Stimulated activated CD4-positive, alpha-beta T cell treated with anti-CD3 and anti-CD28 coated beads, Interleukin-15, amount 100 ng/mL, for 1 hour (primary cell): ENCODE measurements around the gene CCDC102A.
"Not testable (repeated sequence)": the region's sequence is repeated elsewhere in the genome, so short reads cannot be mapped to it uniquely, and the experiment has no call there.

Experiments
- DNase-seq, 2 donors: peaks; one replicate each; pipeline ENCODE4 v3.0.0-alpha.2; 2020; ENCODE audit warnings: low read depth in 1 of 2, low spot score in 1 of 2

Gene CCDC102A

DNA sequence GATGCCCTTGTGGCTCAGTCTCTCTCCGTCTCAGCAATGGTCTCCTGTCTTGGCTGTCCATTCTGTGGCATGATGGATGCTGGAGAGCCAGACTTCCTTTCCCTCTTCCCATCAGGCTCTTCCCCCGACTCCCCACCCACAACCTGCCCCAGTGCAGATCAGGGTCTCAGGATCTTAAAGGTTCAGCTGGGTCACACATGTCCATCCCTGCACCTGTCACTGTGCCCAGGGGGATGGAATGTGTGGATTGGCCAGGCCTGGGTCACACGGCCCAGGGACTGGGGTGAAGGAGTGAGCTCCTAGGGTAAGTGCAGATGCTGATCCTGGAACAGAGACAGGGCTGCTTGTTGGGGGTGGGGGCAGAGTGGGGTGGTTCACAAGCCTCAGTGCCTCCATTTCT is 29.1 kb upstream of the CCDC102A start:
- DNase-seq: no peak

DNA sequence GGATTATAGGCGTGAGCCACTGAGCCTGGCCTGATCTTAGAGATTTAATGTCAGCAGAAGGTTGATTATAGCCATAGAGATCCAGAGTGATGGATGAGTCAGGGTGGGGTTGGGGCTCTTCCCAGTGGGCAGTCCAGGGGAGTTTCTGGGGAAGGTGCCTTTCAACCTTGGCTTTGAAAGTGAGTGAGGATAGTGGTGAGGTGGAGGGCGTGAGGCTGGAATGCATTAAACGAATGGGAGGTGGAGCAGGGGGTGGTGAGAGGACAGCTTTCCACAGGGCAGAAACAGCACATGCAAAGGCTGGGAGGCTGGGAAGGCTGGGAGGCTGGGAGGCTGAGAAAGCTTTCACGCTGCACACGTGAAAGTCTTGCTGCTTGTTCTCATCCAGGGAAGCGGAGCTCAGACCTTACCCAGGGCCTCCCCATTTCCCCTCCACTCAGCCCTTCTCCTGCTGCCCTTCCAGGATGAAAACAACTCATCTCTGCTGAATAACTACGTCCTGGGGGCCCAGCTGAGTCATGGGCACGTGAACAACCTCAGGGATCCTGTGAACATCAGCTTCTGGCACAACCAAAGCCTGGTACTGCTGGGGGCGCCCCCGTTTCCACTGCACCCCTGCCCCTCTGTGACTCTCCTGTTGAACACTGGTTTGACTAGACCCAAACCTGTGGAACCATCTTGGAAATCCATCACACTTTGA is 28.4 kb upstream of the CCDC102A start:
- DNase-seq: no peak

DNA sequence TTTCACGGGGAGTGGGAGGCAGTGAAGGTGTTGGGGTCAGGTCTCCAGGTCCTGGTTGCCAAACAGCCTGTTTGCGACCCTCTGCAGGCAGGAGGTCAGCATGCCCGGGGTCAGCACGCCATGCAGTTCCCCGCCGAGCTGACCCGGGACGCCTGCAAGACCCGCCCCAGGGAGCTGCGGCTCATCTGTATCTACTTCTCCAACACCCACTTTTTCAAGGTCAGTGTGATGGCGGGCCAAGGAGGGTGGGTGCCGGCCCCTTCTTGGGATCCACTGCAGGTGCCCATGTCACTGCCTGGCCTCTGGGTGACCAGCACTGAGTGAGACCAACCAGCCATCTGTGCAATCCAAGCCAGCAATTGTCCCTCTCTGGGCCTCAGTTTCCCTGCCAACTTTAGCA is 27.4 kb upstream of the CCDC102A start:
- DNase-seq: no peak

GRCh38 chr16:57563487-57563750 is 27.0 kb upstream of the CCDC102A start:
- no peak for DNase-seq

GRCh38 chr16:57562669-57563486 is 26.5 kb upstream of the CCDC102A start:
- no peak for DNase-seq

GRCh38 chr16:57562066-57562465 is 25.7 kb upstream of the CCDC102A start:
- no peak for DNase-seq

GRCh38 chr16:57559072-57559790 is 22.9 kb upstream of the CCDC102A start:
- no peak for DNase-seq

DNA sequence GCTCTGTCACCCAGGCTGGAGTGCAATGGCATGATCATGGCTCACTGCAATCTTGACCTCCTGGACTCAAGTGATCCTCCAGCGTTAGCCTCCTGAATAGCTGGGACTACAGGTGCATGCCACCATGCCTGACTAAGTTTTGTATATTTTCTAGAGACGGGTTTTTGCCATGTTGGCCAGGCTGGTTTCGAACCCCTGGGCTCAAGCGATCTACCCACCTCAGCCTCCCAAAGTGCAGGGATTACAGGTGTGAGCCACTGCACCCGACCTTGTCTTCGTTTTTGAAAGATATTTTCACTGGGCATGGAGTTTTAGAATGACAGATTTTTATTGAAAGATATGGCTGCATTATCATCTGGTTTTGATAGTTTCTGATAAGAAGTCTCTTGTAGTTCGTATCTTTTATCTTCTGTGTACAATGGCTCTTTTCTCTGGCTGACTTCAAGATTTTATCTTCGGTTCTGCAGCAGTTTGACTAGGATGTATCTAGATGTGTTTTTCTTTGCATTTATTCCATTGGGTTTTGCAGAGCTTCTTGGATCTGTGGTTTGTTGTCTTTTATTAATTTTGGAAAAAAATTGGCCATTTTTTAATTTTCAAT is 20.7 kb upstream of the CCDC102A start:
- no peak for DNase-seq

DNA sequence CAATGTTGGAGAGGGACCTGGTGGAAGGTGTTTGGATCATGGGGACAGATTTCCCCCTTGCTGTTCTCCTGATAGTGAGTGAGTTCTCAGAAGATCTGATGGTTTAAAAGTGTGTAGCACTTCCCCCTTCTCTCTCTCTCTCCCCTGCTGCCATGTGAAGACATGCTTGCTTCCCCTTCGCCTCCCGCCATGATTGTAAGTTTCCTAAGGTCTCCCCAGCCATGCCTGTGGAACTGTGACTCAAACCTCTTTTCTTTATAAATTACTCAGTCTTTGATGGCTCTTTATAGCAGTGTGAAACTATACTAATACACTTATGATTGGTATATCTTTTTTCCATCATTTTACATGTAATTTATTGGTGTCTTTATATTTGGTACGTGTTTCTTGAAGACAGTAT is 19.5 kb upstream of the CCDC102A start:
- no peak for DNase-seq

DNA sequence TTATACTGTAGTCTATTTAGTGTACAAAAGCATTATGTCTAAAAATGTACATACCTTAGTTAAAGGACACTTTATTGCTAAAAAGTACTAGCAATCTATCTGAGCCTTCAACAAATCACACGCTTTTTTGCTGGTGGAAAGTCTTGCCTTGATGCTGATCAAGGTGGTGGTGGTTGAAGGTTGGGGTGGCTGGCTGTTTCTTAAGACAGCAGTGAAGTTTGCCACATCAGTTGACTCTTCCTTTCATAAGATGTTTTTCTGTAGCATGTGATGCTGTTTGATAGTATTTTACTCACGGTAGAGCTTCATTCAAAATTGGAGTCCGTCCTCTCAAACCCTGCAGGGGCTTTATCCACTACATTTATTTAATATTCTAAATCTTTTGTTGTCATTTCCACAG is 14.7 kb upstream of the CCDC102A start:
- no peak for DNase-seq

GRCh38 chr16:57549730-57550129 is 13.4 kb upstream of the CCDC102A start:
- DNase-seq: no peak

- DNase-seq: no peak
Measured at GRCh38 chr16:57548408-57548807, 12.0 kb upstream of the CCDC102A start.

DNA sequence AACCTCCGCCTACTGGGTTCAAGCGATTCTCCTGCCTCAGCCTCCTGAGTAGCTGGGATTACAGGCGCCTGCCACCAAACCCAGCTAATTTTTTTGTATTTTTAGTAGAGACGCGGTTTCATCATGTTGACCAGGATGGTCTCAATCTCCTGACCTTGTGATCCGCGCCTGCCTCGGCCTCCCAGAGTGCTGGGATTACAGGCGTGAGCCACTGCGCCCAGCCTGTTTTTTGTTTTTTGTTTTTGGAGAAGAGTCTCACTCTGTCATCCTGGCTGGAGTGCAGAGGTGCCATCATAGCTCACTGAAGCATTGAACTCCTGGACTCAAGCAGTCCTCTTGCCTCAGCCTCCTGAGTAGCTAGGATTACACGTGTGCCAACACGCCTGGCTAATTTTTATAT is 11.2 kb upstream of the CCDC102A start:
- DNase-seq: not testable (repeated sequence)

DNA sequence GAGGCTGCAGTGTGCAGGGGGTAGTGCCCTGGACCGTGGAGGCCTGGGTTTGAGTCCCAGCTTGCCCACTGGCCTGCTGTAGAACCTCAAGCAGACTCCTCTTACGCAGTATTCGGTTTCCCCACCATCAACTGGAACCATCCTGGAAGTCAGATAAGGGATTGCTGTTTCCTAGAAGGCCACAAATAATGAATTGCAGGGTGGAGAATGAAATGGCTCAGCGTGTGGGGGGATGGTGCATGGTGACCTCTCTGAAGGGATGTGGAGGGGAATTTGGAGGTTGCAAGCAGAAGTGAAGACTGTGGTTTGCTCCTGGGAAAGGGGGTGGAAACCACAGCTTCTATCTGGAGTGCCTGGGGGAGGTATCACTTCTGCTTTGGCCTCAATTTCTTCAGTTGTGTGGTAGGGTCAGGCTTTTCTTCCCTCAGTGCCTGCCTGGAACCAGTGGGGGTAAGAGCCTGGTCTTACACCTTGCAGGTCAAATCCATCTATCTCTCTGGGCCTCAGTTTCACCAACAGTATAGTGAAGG is 7.8 kb upstream of the CCDC102A start:
- DNase-seq: no peak

DNA sequence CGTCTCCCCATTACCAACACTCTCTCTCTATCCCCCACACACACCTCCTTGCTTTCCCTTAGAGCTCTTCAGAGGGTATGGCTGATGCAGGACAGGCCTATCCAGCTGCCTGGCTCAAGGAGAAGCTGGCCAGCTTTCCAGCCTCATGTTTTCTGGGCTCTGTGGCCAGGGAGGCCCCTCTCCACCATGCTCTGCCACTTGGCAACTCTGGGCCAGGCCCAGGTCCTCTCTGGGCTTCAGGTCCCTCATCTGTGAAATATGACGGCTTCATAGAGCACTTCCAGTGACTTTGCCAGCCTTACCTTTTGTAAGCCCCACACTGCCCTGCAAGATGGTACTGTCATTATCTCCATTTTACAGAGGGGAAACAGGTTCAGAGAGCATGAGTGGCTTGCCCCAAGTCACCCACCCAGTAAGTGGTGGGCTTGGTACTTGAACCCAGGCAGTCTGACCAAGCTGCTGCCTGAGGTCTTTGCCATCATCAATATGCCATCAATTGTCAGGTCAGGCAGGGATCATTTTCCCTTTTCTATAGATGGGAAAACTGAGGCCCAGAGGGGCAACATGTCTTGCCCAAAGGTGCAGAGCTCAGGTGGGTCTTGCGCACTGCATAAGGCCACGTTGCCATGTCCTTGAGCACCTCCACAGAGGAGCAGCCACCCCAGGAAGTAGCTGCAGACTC is 5.5 kb upstream of the CCDC102A start:
- no peak for DNase-seq

DNA sequence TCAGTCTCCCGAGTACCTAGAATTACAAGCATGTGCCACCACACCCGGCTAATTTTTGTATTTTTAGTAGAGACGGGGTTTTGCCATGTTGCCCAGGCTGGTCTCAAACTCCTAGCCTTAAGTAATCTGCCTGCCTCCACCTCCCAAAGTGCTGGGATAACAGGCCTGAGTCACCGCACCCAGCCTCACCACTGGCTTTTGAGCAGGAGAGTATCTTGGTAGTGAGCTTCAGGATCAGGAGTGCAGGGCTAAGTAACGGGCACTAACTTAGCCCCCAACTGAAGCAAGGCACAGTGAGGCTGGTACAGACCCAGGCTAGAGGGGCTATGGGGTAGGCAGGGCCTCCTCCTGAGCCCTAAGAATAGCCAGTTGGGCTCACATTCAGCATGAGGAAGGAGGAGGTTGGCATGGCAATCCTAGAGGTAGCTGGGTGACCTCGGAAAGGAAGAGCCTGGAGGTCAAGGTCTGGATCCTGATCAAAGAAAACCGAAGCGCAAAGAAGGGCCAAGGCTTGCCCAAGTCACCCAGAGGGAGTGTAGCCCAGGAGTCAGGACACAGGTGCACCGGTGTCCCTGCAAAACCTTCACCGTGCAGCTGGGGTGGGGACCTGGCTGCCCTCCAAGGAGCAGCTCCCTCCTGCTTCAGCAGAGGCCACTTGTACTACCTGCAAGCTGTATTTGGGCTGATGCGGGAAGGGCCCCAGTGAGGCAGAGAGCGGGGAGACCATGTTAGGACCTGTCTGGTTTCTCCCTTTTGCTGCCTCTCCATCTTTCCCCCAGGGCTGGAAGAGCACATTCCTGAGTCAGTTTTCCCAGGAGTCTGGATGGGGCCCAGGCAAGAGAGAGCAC is 4.8 kb upstream of the CCDC102A start:
- no peak for DNase-seq

- no peak for DNase-seq
Measured at GRCh38 chr16:57540387-57540786, 4.0 kb upstream of the CCDC102A start.

DNA sequence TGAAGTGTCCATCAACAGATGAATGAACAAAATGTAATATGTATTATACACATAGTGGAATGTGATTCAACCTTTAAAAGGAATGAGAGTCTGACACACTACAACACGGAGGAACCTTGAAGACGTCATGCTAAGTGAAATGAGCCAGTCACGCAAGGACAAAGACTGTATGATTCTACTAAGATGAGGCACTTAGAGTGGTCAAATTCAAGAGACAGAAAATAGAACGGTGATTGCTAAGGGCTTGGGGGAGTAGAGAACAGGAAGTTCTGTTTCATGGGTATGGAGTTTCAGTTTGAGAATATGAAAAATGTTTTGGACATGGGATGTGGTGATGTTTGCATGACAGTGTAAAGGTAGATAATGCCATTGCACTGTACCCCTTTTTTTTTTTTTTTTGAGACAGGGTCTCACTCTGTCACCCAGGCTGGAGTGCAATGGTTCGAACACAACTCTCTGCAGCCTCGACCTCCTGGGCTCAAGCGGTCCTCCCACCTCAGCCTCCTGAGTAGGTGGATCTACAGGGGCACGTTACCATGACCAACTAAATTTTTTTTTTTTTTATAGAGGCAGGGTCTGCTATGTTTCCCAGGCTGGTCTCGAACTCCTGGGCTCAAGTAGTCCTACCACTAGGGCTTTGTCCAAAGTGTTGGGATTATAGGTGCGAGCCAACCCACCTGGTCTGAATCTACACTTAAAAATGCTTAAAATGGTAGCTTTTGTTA is 2.9 kb upstream of the CCDC102A start:
- no peak for DNase-seq

GRCh38 chr16:57538235-57538721 is 1.9 kb upstream of the CCDC102A start:
- no peak for DNase-seq
